ENCODE results near the gene CYP26A1. TPM values are rescaled to one million over a fixed set of nuclear protein-coding genes. Genes with fewer than 3 reads are reported as not detected.

Gene CYP26A1
- total RNA-seq, 1 donor from 2014 or later = 0.72 TPM

GRCh38 chr10:93115661-93116383, 42.1 kb downstream of the CYP26A1 start:
- no peak for DNase-seq (ENCODE audit: low spot score)

GRCh38 chr10:93121311-93121710, 47.6 kb downstream of the CYP26A1 start:
- no peak for DNase-seq (ENCODE audit: low spot score)

- no peak for DNase-seq (ENCODE audit: low spot score)
Measured at GRCh38 chr10:93123766-93124165, 50.1 kb downstream of the CYP26A1 start.

DNA sequence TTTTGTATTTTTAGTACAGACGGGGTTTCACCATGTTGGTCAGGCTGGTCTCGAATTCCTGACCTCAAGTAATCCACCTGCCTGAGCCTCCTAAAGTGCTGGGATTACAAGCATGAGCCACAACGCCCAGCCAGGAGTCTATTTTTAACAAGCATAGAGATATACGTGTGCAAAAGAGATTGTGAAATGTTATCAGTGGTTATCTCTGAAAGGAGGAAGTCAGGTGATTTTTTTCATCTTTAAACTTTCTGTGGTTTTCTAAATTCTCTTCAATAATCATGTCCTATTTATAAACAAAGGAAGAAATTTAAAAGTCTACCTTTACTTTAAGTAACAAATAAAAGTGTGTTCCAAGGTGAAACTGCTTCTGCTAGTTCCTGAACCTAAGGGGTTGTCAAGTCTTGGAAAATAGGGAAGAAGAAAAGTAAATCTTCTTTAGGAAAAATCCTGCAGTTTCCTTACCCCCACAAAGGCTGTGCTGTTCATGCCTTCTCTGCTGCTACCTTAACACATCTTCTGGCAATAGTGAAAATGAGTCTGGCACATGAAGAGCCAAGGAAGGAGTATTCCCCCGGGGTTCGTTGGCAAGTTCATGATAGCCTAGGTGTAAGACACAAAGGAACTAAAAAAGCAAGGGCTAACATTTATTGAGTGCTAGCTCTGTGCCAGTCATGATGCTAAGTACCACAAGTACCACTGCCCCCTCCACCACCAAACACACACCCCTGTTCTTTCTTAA, 51.1 kb downstream of the CYP26A1 start:
- no peak for DNase-seq (ENCODE audit: low spot score)

- DNase-seq (ENCODE audit: low spot score) = no peak
Measured at GRCh38 chr10:93125966-93126365, 52.3 kb downstream of the CYP26A1 start.

- DNase-seq (ENCODE audit: low spot score) = no peak
Measured at GRCh38 chr10:93126483-93127052, 52.9 kb downstream of the CYP26A1 start.

Other genes with a start within 250 kb of the CYP26A1 start
- 43.8 TPM for gene EXOC6, start 225.4 kb upstream of the CYP26A1 start, total RNA-seq (ENCODE audit: insufficient read depth, low replicate concordance)
- gene CYP26C1, start 13.1 kb upstream of the CYP26A1 start, total RNA-seq (ENCODE audit: insufficient read depth, low replicate concordance) = 0.24 TPM